HG03521 (cell line): ENCODE data around the gene KLHL40.

Source experiments
- ATAC-seq: cut with Tn5 transposase; IDR thresholded peaks from one replicate; pipeline ENCODE4 v1.9.1; 2021; ENCODE audit warnings: mild to moderate bottlenecking, moderate library complexity; ENCODE audit not compliant: unreplicated experiment

Gene KLHL40

DNA sequence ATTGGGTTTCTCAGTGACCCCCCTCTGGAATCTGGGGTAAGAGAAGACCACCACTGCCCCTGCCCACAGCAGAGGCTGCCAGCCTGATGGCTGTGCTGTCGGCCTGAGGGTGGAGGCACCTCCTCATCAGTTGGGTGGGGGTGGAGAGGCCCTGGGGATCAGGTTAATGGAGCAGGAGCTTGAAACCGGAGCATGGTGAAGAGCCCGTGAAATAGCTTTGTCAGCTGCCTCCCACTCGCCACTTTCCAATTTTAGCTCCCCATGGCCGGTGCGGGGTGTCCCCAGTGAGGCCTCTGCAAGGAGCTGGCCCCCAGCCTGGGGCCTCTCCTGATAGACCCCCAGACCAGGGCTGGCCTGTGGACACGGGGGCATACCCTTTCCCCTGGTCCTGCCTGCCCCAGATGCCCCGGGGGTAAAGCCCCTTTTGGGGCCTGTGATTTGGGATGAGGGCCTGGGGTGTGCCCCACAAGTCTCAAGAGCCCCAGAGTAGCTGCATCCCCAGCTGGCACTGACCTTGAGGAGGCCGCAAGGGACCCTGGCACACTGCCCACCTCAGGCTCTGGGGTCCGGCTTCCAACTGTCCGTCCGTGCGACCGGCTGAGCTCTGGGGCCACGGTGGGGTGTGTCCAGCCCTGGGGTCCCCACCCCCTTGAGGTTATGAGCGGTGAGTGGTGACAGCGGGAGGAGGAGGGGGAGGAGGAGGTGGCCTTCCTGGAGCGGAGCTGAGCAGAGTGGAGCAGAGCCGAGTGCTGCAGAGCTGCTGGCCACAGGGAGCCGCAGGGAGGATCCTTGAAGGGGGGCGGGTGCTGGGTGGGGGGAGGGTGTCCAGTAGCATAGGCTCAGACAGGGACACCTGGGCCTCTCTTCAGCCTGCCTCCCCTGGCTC, 17.0 kb downstream of the KLHL40 start, which contains the start of gene HHATL:
Gene HHATL, minus strand, starts transcription at position 733 of the 886 bp plus-strand sequence. CDS start 1,972 bp downstream, outside the sequence.
- no peak for ATAC-seq

DNA sequence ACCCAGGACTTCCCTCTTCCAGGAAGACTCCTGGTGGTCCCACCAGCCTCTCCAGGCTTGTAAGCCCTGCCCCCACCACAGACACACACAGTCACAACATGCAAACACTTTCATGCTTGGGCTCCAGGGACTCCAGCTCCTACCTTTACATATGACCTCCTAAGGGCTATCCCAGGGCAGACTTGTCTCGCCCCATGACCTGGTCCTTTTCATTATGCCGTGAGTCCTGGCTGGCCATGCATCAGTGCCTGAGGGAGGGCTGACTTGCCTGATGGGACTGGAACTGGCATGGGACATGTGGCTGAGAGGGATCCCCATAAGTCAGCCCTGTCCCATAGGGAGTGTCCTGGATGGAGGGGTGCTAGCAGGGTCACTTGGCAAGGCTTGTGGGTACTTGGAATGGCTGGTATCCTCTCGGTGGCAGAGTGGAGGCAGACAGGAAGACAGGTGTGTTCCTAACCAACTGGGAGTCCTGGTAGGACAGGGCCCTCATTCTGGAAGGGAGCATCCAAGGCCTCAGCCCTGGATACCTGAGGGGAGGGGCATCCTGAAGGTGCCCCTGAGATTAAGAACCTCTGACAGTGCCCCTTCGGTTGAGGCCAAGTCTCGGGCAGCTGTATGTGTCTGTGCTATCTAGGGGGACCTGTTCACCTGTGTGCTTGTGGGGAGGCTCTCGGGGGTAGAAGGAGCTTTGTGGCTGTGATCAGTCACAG, 17.8 kb downstream of the KLHL40 start:
- no peak for ATAC-seq

DNA sequence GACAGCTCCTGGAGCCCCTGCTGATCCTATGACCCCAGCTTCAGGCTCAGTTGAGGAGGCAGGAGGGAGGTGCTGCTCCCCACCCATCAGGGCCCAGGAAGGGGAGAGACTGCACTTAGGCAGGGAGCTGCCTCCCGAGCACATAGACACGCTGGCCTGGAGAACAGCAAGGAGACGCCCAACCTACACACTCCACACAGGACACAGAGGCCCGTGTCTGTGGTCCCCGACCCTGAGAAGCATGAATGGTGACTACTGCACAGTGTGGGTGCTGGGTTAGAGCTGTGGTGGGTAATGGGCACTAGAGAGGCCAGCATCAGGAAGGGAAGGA, 18.3 kb downstream of the KLHL40 start:
- no peak for ATAC-seq

DNA sequence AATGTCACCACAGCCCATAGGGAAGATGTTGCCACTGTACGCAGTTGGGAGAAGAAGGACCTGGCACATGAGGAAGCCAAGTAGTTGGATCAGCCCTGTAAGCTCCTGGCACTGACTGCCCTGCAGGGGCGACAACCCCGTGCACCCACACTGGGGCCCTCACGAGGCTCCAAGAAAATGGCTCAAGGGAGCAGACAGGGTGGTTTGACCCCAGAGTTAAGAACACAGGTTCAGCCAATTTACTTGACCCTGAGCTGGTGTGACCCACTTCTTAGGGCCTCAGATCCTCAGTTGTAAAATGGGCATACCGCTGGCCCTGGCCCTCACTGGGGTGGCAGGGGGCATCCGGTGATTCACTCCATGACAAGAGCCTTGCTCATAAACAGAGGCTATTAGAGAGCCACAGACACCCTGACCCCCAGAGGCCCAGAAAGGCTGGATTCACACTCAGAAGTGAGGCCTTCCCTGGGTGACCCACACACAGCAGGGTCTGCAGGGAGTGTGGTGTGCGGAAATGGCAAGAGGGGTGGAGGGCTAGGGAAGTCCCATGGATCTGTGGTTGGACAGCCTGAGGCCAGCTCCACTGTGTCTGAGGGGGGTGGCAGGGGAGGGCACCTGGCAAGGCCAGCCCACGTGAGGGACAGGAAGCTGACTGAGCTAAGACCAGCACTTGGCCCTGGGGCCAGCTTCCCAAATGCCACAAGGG, 19.0 kb downstream of the KLHL40 start:
- no peak for ATAC-seq

DNA sequence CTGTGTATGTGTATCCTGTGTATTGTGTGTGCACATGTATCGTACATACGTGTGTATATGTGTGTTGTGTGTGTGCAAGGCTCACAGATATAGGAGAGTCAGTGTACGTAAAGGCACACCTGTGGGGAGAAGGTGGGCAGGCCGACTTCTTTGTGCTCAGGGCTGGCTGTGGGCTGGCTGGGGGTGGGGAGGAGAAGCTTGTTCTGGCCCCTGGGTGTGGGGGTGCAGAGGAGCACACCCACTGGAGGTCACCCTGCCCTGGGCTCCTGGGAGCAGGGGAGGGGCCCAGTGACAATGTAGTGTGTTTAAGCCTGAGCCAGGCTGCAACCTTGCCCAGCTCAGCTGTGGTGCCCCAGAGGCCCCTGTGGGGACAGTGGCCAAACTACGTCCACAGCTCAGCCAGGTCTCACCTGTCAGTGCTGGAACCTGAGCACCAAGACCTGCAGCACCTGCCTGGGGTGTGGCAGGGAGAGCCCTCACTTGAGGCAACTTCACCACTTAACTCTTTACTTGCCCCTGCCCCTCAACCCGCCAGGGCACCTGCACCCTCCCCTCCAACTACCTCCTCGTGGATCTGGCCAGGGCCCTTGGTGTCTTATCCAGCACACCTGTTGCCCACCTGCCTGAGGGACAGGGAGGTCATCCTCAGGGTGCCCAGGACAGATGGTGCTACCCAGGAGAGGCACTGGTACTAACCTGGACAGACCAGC, 19.9 kb downstream of the KLHL40 start:
- no peak for ATAC-seq

DNA sequence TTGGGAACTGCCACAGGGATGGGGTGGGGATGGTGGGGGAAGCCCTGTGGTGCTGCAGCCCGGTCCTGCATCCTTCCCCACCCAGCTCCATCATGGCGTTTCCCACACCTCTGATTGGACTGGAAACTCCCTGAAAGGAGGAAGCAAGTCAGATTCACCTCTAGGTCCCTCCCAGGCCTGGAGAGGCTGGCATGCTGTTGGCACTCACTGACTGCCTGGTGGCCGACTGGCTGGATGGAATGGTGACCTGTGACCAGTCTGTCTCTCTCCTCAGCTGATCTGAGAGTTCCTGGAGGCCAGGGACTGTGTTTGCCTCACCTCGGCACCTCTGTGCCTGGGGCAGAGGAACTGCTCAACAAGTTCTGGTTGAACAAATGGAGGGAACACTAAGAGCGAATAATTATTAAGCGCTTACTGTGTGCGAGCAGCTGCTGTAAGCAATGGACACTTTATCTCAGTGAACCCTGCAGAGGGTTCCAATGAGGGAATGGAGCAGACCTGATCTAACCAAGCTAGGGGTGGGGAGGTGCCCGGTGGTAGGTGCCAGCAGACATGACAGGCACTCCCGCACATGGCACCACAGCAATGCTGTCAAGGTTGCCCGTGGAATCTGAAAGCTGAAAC, 20.7 kb downstream of the KLHL40 start:
- ATAC-seq: no peak

DNA sequence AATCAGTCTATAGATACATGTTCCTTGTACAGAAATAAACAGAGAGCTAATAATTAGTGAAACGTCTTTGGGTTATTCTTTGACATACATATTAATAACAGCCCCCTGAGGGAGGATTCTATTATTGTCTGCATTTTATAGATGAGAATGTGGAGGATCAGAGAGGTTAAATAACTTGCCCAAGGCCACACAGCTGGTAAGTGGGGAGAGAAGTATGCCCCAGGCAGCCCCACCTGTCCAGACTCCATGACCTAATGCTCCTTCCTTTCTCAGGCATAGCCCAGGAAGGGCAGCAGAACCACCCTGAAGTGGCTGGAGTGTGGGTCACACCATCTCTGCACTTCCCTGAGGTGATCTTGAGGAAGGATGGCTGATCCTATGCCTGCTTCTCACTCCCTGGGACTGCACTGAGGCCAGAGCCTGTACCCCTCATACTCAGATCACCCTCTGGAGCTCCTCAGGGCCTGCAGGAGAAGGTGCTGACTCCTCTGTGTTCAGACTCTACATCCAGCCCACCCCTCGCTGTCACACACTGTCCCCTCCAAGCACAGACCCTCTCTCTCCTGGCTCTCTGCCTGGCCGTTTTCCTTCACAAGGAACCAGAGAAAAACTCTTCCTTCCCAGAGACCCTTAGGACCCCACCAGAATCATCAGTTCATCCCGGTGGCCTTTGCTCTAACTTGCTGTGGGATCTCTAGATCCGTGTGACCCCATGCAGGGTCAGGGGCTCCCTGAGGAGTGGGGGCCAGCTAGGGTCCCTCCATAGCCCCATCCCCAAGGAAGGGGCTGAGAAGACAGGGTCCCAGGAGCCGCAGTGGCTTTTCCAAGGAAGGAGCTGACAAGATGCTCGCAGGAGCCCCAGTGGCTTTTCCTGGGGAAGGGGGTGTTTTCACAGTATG, 21.6 kb downstream of the KLHL40 start:
- no peak for ATAC-seq

DNA sequence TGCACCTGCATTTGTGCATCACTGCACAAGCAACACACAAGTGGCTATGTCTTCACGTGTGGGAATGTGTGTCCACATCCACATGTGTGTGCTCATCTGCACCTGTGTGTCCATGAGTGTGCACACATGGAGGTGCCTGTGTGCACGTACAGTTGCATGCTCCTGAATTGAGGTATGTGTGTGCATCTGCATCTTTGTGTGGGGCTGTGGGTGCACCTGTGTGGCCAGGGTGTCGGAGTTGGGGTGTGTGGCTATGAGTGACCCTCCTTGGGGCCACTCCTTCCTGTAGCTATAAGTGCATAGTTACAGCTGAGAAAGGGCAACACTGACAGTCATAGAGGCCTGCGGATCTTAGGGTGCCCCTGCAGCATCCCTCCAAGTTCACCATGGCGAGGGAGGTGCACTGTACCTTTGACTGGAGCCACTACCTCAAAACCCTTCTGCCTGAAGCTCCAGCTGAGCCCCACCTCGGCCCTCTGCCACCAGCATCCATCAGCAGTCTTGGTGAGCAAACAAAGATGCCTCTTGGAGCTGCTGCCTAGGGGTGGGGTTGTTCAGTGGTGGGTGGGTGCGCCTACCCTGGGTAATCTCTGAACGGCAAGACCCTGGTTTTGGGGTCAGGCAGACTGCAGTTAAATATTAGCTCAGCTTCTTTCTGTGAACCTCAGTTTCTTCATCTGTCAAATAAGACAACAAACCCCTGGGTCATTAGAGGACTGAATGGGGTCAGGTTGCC, 22.5 kb downstream of the KLHL40 start:
- ATAC-seq: no peak

DNA sequence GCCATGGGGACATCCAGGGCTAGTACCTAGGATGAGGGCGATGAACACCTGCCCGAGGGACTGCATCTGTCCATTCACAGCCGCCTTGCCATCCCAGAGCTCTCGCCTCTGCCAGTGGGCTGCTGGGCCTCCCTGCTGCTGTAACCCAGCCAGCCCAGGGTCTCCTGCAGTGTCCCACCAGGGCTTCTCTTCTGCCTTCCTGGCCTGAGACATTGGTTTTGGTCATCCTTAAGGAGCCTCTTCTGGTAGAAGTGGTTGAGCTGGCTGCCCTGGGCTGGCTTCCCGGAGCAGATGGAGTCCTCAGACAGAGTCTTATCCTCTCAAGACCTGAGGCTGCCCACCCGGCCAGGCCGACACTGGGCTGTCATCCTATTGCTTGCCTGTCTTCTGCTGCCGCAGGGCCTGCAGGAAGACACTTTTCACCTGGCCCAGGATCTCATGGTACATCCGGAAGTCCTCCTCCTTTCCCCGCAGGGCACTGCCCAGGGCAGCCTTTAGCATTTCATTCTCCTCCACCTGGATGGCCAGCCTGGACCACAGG, 23.3 kb downstream of the KLHL40 start:
- no peak for ATAC-seq

DNA sequence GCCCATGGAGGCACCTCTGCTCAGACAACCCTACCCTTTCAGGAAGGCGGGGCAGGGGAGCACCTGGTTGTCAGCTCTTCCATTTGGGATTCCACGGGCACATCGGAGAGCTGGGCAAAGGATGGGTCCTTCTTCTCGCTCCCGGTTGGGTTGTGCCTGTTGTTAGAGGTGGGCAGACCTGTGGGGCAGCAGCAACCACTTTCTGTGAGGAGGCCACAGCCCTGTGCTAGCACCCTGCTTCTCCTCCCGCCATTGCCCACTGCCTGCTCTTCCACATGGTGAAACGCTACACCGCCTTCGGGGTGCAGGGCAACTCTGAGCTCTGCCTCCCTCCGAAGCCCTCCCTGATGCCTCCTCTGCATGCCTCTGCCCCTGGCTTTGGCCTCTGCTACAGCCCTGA, 24.3 kb downstream of the KLHL40 start:
- ATAC-seq: no peak

DNA sequence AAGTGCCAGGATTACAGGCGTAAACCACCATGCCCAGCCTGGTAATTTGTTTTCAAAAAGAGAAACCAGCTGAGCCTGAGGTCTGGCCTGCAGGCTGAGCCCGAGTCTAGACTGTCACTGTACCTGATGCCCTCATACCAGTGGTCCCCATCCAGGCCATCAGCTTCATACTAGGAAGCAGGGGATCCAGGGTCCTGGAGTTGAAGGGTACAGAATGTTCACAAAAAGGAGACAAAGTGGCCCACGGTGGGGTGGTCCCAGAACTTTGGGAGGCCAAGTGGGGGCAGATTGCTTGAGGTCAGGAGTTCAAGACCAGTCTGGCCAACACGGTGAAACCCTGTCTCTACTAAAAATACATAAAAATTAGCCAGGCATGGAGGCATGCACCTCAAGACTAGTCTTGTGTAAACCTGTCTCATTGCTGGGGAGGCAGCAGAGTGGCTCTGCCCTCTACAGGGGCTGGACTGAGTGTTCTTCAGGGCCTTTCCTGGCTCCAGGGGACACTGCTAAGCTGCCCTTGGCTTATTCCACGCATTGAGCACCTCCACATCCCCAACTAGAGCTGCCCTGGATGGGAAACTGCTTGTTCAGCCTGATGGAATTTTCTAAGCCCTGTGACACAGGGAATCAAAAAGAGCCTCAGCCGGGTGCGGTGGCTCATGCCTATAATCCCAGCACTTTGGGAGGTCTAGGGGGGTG, 25.1 kb downstream of the KLHL40 start:
- ATAC-seq: no peak

DNA sequence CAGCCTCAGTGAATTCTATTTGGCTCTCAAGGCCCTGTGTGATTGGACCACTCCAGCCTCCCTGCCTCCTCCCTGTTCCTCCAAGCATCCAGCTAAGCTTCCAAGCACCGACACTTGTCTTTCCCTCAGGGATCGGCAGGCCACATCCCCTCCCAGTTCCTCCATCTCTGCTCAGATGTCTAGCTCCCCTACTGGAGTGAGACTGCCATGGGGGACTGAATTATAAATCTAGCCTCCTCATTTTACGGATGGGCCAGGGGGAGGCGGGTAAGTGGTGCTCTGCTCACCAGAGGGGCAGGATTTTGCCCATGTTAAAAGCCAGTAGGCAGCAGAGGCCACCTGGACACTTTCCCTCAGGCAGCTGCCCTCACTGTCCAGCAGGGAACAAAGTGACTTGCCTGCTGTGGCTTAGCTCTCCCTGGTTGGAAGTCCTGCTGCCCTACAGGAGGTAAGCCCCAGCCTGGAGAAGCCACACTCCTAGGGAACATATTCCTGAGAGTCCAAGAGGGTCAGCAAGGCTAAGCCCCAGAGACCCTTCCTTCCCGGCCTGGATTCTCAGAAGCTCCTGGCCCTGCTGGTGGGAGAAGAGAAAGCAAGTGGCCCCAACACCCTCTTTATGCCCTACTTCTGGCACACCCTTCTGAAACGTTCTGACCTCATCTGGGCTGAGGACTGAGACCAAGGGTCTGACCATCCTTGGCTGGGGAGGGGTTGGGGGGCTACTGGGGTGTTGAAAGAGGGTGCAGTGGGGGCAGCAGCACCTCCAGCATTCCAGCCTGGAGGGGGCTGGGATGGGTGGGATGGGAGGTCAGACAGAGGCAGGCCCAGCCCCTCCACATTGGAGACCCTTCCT, 26.4 kb downstream of the KLHL40 start:
- ATAC-seq: no peak

DNA sequence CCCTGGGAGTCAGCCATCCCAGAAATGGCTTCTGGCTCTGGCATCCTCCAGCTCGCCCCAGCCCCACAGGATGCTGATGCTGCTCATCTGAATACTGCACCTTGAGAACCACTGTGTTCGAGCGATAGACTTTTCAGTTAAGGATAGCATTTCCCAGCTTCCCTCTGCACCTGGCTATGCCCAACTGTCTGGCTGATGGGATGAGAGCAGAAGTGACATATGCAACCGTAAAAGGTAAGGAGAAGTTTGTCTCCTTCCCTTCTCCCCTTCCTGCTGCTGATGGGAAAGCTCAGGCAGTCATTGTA, 27.0 kb downstream of the KLHL40 start:
- no peak for ATAC-seq

DNA sequence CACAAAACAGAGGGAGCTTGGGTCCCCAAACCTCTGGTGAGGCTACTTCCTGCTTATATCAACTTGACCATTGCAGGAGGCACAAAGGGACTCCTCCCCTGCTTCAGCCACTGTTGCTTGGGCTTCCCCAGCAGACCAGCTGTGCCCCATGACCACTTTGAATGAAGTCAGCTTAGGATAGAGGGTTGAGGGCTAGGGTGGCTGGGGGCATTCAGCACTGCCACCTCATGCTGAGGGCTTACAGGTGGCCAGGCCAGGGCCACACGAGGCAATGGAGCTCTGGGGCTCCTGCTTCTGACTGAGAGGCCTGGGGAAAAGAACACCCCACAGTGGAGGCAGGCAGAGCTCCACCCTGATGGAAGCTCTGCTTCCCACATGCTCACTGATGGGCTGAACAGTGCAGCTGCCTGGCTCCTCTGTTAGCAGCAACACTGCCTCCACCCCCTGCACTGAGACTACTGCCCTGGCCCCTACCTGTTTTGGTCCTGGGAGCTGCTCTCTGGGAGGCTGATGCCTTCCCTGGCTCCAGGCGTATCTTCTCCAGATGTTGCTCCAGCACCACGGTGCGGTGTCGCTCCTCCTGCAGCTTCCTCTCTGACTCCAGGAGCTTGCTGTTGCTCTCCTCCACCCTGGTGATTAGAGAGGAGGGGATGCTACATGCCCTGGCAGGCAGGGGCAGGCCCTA, 27.5 kb downstream of the KLHL40 start:
- ATAC-seq: no peak

DNA sequence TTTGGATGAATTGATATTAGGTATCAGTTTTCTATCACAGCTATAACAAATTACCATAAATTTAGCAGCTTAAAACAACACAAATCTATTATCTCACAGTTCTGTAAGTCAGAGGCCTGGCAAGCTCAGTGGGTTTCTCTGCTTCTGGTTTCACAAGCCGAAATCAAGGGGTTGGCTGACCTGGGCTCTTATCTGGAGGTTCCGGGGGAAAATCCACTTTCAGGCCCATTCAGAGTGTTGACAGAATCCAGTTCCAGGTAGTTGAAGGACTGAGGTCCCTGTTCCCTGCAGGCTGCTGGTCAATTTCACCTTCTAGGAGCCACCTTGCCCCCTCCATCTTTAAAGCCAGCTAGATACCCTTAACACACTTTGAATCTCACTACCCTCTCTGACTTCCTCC, 28.4 kb downstream of the KLHL40 start:
- no peak for ATAC-seq

DNA sequence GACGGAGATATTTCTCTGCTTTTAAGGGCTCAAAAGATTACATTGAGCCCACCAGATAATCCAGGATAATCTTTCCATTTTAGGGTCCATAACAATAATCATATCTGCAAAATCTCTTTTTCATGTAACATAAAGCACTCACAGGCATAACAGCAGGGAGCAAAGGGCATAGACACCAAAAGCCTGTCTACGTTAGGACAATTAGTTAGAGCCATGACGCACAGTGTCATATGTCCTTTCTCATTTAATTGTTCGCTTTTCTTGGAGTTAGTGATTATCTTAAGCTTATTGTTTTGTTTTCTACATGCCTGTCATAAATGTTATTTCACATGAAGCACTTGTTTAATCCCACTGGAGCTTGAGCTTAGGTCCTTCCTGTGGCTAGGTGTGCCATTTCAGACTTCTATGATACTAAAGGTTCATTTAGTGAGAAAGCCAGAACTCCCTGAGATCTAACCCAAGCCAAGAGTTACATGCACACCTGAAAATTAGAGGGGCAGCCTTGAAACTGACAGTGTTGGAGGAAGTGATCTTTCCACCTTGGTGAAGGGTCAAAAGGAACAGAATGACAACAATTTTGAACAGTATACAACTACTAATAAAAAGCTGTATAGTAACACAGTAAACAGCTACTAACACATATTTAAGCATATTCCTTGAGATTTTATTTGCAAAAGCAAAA, 29.0 kb downstream of the KLHL40 start:
- no peak for ATAC-seq
